GM10266 (cell line): ENCODE measurements around the gene MPRIP.

Source experiments
- DNase-seq: peaks from one replicate; pipeline ENCODE4 v3.0.0; 2012; ENCODE audit errors: extremely low spot score
- CTCF ChIP-seq: IDR thresholded peaks from 2 replicates; pipeline ENCODE4 v1.5.1; 2012; ENCODE audit warnings: mild to moderate bottlenecking, low read depth; ENCODE audit not compliant: control insufficient read depth, insufficient read depth; ENCODE audit errors: missing control alignments

Gene MPRIP

GRCh38 chr17:17061516-17061915 lies 19.3 kb downstream of the MPRIP start:
- no peak for TF ChIP-seq CTCF
- DNase-seq: no peak

GRCh38 chr17:17062356-17062755 lies 20.1 kb downstream of the MPRIP start:
- DNase-seq: no peak
- TF ChIP-seq CTCF: no peak

- no peak for TF ChIP-seq CTCF
- no peak for DNase-seq
Observed at GRCh38 chr17:17062866-17063265, 20.6 kb downstream of the MPRIP start.

GRCh38 chr17:17063546-17064122 lies 21.4 kb downstream of the MPRIP start:
- no peak for DNase-seq
- TF ChIP-seq CTCF: no peak

- no peak for TF ChIP-seq CTCF
- DNase-seq: no peak
Observed at GRCh38 chr17:17064322-17064721, 22.1 kb downstream of the MPRIP start.

GRCh38 chr17:17066021-17066420 lies 23.8 kb downstream of the MPRIP start:
- DNase-seq: no peak
- no peak for TF ChIP-seq CTCF

- no peak for DNase-seq
- TF ChIP-seq CTCF: no peak
Observed at GRCh38 chr17:17067257-17067656, 25.0 kb downstream of the MPRIP start.
